SIG-M5 treated with dmso at 0.1 percent for 504 hours (cell line): ENCODE measurements around the gene YY1.
A peak's percentile ranks its signal among the peaks of the same experiment; 100 is the strongest.

Experiments
- DNase-seq: peaks from one replicate; lab custom pipeline; 2025; ENCODE audit not compliant: unreplicated experiment; lab: John Stamatoyannopoulos, UW

YY1 gene

DNA sequence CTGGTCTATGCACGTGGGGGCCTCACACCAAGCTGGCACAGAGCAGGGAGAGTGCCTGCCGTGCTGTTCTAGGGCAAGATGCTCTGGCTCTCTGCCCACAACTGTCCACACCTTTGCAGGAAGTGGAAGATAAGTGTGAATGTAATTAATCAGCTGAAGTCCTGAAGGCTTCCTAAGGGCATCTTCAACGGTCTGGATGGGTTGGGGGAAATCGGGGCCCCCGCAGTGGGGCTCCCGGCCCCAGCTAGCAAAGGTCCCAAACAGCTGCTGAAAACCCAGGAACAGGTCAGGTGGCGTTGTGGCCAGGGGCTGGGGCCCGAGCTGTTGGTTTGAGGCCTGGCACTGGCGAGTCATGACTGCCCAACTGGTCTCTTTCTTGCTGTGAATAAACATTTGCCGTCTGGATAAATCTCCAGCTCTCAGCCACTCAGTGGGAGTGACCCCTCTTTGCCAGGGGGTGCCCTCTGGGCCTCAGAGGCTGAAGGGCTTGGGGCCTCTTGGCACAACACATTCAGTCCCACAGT, 74.0 kb downstream of the YY1 start:
- no peak for DNase-seq

DNA sequence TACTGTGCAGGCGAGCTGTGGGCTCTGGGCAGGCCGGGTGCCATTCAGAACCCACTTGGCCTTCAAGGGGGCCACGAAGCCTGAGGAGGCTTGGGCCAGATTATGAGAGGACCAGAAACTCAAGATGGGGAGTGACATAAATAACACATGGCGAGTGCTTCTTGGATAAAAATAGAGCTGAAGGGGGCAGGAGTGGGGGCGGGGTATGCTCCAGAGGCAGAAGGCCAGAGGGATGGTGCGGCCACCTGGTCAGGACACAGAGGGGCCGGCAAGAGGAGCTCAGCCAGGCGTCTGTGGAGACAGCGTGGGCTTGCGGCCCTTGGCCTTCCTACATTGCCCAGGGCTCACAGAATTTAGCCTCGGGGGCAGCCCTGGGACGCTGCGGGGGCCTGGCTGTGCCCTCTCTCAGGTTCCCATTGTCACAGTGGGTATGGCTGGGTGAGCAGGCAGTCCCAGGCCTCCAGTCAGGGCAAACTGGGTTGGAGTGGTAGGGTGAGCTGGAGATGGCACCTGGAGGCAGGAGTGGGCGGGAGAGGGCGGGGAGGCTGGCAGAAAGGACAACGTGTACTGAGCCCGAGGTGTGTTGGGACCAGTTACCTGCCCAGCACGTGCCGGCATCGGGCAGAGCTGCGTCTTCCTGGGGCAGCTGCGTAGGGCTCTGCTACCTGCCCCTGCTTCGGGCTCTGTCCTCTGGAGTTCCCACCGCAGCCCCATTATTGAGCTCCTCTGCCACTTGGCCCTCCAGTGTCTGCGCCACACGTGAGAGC, 74.7 kb downstream of the YY1 start:
- DNase-seq = no peak

DNA sequence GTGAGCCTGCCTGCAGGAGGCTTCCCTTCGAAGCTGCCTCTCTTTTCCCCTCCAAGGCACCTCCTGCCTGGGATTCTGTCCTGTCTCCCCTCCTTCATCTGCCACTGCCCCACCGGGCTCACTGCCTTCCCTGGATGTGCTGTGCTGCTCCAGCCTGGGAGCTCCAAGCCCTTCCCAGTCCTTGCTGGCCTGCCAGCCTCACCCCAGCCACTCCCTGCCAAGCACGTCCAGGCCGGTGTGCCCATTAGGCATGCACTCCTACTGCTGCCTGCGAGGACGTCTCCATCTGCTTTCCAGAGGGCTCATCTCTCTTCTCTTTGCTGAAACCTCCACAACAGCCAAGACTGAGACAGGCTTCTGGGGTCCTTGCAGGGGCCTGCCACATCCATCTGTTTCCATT, 75.8 kb downstream of the YY1 start:
- DNase-seq = no peak

DNA sequence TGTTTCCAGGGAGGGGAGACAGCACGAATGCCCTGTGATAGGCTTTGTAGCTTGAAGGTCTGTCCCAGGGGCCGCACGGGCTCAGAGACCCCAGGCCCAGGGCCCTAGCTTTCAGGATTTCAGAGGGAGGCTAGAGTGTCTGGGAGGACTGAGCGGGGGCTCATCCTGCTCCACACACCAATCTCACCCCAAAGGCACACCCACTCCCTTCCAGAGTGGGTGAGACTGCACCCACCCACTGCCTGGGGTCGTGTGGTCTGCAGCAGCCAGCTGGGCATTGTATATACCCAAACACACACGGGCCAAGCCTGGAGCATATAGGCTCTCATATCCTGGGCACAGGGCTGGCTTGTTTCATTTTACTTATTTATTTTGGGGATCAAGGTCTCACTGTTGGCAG, 78.4 kb downstream of the YY1 start:
- DNase-seq = no peak

DNA sequence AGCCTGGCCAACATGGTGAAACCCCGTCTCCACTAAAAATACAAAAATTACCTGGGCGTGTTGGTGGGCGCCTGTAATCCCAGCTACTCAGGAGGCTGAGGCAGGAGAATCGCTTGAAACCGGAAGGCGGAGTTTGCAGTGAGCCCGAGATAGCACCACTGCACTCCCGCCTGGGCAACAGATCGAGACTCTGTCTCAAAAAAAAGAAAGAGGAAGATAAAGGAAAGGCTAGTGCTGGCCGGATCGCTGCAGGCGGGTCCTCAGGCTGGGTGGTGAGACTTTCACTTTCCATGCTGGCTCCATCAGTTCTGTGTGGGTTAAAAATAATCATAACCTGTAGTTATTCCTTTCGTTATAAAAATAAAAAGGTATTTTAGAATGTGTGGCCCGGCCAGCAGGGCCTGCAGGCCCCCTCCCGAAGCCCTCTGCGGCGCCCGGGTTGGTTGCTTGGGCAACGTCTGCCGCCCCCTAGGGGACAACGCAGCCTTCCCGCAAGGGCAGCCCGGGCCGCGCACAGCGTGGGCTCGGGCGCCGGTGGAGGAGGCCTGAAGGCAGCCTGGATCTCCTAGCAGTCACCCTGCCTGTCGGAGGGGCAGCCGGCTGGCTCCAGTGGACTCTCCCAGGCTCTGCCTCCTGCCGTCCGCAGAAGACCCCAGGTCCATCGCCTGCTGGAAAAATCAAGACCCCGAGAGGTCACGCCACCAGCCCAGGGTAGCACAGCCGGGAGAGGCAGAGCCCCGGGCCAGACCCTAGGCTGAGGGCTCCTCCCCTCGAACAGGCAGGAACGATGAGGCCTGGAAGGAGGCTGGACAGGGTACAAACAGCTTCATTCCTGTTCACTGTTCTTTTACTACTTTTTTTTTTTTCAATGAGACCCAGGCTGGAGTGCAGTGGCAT, 79.2 kb downstream of the YY1 start:
- peak; percentile 62 for DNase-seq

DNA sequence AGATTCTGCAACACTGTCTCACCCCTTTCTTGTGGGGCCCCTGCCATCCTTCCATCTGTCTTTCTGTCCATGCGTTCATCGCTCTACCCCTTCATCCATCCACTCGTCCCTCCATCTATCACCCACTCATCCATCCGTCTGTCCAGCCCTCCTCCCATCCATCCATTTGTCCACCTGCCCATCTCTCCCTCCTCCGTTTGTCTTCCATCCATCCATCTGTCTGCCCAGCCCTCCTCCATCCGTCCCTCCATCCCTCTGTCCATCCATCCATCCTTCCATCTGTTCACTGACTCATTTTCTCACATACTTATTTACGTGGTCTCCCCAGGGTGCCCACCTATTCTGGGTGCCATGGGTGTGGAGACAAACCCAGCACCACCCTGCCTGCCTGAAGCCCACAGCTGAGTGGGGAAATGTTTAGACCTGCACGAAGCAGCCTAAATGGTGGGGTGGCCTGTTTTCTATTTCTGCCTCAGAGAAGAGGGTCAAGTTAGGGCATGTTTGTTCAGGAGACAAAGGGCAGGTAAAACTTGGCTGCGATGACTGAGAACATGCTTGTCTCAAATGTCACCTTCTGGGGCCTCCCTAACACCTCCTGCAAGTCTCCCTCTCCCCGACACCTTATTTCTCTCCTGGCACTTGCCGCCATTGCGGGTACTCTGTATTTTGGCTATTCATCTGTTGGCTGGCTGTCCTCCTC, 81.4 kb downstream of the YY1 start:
- no peak for DNase-seq

DNA sequence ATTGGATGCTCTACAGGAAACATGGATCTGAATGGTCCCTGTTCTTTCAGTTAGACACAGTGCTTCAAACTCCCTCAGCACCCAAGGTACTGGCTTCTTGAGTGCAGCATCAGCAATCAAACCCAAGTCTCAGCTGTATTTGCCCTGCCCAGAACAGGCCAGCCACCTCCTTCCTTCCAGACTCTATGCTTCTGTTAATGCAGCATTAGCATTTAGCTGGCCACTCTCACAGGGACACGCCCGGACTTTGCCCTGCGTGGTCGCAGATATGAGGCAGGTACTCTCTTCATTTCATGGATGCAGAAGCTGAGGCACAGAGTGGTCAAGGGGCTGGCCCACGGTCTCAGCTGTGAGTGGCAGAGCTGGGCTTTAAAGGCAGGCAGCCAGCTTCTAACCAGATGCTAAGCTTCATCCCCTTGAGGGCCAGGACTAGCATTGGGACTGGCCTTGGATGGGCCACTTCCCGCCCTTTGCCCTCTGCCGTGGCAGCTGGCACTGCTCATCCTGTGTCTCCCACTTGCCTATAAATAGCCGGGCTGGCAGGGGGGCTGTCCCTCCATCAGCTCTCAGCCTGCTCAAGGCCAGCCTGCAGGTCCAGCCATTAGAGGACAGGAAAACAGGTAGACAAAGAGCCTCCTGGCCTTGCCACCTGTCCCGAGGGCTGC, 82.7 kb downstream of the YY1 start:
- DNase-seq = no peak

DNA sequence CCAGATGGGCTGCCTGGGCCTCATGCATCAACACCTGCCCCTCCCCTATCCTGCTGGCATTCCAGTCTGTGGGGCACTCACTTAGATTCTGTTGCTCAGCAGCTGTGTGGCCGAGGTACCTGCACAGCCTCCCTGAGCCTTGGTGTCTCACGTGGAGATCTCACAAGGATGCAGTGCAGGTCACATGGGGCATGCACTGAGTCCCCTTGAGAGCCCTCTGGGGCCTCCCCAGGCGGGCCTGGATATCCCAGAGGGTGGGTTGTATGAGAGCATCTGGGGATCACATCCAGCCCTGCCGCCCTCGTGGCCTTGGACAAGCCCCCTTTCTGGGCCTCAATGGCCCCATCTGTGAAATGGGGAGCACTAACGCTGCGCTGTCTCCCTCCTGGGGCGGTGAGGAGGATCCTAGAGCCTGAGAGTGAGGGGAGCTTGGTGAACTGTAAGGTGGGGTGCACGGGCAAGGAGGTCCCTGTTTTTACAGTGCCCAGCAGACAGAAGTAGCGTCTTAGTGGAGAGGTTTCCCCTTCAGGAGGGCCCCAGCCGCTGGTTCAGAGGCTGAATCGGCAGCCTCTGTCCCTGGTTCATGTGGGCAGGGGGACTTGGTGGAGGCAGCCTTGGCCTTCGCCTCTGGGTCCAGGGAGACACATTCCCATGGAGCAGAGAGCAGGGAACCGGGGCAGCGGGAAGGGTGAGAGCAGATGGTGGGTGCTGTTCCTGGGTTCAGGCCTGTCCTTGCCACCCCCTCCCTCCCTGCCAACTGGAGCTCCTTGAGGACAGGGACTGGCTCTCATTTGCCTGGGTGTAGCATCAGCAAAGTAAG, 83.4 kb downstream of the YY1 start:
- no peak for DNase-seq

DNA sequence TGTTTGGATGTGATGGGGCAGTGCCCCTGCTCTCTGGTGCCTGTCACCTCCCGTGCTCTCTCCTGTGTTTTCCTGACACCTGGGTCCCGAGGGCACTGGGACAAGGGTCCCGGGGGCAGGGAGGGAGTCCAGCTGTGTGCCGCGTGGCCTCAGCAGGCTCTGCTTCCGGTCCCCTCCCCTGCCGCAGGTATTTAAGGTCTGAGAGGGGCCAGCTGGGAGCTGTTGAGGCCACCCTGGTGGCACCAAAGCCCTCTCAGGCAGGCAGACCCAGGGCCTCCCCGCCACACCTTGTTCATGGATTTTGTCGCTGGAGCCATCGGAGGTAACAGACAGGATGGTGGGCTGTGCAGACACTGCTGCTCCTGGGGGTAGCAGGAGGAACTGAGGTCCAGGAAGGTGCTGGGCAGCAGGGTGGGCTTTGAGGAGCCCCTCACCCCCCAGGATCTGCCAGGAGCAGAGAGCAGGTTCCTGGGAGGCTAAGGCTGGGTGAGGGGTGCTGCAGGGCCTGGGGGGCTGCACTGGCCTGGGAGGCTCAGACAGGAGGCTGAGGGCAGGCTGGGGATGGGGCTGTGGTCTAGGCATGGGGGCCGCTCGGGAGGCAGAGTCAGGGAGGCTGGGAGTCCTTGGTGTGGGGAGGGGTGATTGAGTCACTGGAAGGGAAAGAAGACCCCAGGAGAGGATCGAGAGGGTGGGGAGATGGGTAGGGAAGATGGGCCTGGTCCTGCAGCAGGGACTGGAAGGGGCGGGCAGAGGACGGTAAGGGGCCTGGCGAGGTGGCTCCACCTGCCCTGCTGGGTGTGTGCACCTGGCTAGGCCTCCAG, 84.4 kb downstream of the YY1 start, which contains the start of gene SLC25A47:
TSS of gene SLC25A47 (plus strand) at position 219 of the 821 bp plus-strand sequence. CDS start at position 295, 76 bp downstream.
- no peak for DNase-seq

DNA sequence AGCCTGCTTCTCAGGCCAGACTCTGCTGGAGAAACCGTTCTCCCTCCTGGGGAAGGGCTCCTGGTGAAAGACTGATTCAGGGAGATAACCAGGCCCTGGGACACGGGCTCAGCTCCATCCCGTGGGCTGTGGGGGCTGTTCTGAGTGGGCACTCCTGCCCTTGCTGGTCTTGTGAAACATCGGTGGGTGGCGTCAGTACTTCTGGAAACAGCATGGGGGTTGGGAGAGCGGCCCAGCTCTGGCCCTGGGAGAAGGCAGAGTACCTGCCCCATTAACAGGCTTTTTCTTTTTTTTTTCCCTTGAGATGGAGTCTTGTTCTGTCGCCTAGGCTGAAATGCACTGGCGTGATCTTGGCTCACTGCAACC, 85.0 kb downstream of the YY1 start:
- DNase-seq = no peak

DNA sequence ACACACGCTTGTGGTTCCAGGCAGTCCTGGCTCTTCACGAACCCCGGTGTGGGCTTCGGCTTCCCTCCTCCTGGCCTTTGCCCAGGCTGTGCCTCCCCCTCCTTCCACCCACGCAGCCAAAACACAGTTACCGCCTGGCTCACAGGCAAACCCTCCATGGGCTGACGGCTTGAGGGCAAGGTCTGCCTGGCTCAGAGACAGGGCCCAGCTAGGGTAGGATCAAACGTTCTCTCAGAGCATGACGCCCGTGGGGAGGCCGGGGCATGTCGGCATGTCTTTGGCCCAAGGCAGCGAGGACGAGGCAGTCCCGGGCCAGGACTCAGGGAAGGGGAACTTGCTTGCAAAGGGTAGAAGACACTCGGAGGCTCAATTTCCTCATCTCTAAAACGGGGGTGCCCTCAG, 86.3 kb downstream of the YY1 start:
- DNase-seq = no peak

DNA sequence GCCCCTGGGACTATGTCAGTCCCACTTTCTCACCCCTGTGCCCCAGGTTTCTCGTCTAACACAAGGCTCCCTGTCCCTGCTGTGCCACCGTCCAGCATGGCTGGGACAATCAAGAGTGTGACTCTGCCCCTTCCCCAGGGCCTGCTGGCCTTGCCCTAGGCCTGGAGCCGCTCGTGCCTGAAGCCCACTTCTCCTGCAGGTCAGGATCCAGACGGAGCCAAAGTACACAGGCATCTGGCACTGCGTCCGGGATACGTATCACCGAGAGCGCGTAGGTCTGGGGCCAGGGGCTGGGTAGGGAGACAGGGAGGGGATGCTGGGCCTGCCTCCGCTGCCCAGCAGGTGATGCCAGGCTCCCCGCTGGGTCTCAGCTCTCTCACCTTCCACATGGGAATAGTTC, 87.0 kb downstream of the YY1 start:
- no peak for DNase-seq

DNA sequence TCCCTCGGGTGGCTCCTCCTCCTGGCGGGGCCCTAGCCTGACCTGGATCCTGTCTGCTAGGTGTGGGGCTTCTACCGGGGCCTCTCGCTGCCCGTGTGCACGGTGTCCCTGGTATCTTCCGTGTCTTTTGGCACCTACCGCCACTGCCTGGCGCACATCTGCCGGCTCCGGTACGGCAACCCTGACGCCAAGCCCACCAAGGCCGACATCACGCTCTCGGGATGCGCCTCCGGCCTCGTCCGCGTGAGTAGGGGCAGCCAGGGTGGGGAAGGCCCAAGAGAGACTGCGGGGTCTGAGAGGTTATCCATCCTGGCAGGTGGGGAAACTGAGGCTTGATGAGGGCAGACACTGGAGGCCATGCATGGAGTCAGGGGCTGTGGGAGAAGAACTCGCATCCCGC, 88.2 kb downstream of the YY1 start:
- no peak for DNase-seq

DNA sequence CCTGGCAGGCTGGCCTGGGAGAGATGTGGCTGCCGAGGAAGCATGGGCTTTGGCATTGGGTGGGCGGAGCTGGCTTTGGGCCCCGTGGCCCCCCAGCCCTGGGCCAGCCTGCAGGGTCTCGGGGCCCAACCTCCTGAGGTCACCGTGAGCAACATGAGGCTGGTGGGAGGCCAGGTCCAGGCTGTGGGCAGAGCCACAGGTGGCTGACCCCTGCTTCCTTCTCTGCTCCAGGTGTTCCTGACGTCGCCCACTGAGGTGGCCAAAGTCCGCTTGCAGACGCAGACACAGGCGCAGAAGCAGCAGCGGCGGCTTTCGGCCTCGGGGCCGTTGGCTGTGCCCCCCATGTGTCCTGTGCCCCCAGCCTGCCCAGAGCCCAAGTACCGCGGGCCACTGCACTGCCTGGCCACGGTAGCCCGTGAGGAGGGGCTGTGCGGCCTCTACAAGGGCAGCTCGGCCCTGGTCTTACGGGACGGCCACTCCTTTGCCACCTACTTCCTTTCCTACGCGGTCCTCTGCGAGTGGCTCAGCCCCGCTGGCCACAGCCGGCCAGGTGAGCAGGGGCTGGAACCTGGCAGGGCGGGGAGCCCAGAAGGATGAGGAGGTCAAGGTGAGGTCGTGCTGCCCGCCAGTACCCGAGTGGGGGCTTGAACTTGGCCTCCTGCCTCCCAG, 89.7 kb downstream of the YY1 start:
- DNase-seq = no peak

DNA sequence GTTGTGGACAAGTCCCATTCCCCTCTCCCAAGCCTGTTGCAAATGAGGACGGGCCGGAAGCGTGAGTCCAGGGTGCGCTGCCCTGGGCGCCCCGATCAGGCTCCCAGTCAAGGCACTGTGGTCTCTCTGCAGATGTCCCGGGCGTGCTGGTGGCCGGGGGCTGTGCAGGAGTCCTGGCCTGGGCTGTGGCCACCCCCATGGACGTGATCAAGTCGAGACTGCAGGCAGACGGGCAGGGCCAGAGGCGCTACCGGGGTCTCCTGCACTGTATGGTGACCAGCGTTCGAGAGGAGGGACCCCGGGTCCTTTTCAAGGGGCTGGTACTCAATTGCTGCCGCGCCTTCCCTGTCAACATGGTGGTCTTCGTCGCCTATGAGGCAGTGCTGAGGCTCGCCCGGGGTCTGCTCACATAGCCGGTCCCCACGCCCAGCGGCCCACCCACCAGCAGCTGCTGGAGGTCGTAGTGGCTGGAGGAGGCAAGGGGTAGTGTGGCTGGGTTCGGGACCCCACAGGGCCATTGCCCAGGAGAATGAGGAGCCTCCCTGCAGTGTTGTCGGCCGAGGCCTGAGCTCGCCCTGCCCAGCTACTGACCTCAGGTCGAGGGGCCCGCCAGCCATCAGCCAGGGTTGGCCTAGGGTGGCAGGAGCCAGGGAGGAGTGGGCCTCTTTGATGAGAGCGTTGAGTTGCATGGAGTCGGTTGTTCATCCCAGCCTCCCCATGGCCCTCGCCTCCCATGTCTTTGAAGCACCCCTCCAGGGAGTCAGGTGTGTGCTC, 90.5 kb downstream of the YY1 start:
- DNase-seq = no peak

DNA sequence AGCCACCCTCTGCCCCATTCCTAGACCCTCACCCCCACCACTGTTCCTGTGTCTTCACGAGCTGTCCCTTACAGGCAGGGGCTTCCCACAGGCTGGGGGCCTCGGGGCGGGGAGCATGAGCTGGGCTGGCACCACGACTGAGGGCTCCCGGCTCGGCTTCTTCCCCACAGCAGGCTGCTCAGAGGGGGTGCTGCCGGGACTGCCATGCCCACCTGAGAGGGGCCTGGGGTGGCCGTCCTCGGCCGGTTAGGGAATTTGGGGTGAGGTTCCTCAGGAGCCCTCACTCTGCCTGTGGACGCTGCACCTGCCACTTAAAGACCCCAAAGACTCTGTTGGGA, 91.0 kb downstream of the YY1 start:
- DNase-seq = no peak

DNA sequence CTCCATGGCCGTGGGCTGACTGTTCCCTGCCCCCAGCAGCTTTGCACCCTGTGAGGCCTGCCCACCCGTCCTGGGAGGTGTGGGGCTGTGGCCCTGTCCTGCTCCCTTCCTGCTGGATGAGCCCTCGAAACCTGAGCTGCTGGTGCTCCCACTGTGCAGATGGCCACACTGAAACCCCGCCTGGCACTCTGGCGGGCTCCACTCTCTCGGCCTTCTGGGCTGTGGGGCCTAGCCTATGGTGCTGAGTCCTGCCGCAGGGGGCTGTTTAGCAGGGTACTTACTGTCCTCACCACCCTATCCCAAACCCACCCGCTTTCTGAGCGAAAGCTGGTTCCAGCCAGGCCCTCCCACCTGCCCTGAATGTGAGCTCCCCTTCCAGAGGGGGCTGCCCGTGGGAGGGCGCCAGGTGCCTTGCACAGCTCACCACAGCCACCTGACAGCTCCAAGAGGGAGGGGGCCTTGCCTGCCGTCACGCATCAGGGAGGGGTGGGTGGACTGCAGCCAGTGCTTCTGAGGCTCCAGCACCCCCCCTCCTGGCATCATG, 91.5 kb downstream of the YY1 start:
- DNase-seq = no peak
